Astrocyte (in vitro differentiated cells and primary cell): ENCODE results near the gene MARK2. TPM values are rescaled to one million over a fixed set of nuclear protein-coding genes. Genes with fewer than 3 reads are reported as not detected.

Experiments
- DNase-seq: peaks from one replicate; pipeline ENCODE4 v3.0.0-alpha.2; 2010; ENCODE audit warnings: low read depth
- FAIRE-seq: peaks from 2 replicates; lab custom pipeline; 2011; peaks lifted over from hg19 to GRCh38; lab: Jason Lieb, UNC
- H2AFZ ChIP-seq: 2 replicates; pipeline ENCODE4 v1.6.0; 2012; ENCODE audit warnings: low read depth, low read length, inconsistent platforms
- H3K27ac ChIP-seq: 2 replicates; pipeline ENCODE4 v1.5.1; 2011; ENCODE audit warnings: low read depth, low read length, inconsistent platforms
- H3K27me3 ChIP-seq: 2 replicates; pipeline ENCODE4 v1.6.0; 2011; ENCODE audit warnings: low read length, inconsistent platforms; ENCODE audit not compliant: insufficient read depth
- H3K36me3 ChIP-seq: 2 replicates; pipeline ENCODE4 v1.5.1; 2011; ENCODE audit warnings: low read length, inconsistent platforms; ENCODE audit not compliant: insufficient read depth
- H3K4me1 ChIP-seq: 2 replicates; pipeline ENCODE4 v1.5.1; 2011; ENCODE audit warnings: low read length, inconsistent platforms; ENCODE audit not compliant: insufficient read depth
- H3K4me2 ChIP-seq: 2 replicates; pipeline ENCODE4 v1.6.0; 2012; ENCODE audit warnings: low read length, inconsistent platforms
- H3K4me3 ChIP-seq: 2 replicates; pipeline ENCODE4 v1.5.1; 2011; ENCODE audit warnings: low read depth, mild to moderate bottlenecking, low read length, inconsistent platforms; ENCODE audit not compliant: insufficient read depth
- H3K79me2 ChIP-seq: 2 replicates; pipeline ENCODE4 v1.6.0; 2012; ENCODE audit warnings: mild to moderate bottlenecking, low read length, inconsistent platforms; ENCODE audit not compliant: insufficient read depth
- H3K9ac ChIP-seq: 2 replicates; pipeline ENCODE4 v1.6.0; 2012; ENCODE audit warnings: mild to moderate bottlenecking, low read length, inconsistent platforms
- H3K9me3 ChIP-seq: 2 replicates; pipeline ENCODE4 v1.5.1; 2012; ENCODE audit warnings: low read depth, mild to moderate bottlenecking, low read length, inconsistent platforms; ENCODE audit not compliant: insufficient read depth
- H4K20me1 ChIP-seq: 2 replicates; pipeline ENCODE4 v1.6.0; 2012; ENCODE audit warnings: low read length, inconsistent platforms; ENCODE audit not compliant: insufficient read depth
- H3K27ac Mint-ChIP-seq: one replicate; pipeline ENCODE4 v1.8.0; 2021; ENCODE audit warnings: mild to moderate bottlenecking, mixed read lengths; ENCODE audit not compliant: unreplicated experiment
- H3K27me3 Mint-ChIP-seq: one replicate; pipeline ENCODE4 v1.8.0; 2021; ENCODE audit warnings: low read depth, mixed read lengths; ENCODE audit not compliant: unreplicated experiment
- H3K36me3 Mint-ChIP-seq: one replicate; pipeline ENCODE4 v1.8.0; 2021; ENCODE audit warnings: low read depth, mixed read lengths; ENCODE audit not compliant: unreplicated experiment
- H3K4me1 Mint-ChIP-seq: one replicate; pipeline ENCODE4 v1.8.0; 2021; ENCODE audit warnings: low read depth, mixed read lengths; ENCODE audit not compliant: unreplicated experiment
- H3K4me3 Mint-ChIP-seq: one replicate; pipeline ENCODE4 v1.8.0; 2021; ENCODE audit warnings: mild to moderate bottlenecking, moderate library complexity, mixed read lengths; ENCODE audit not compliant: unreplicated experiment
- H3K9me3 Mint-ChIP-seq: one replicate; pipeline ENCODE4 v1.8.0; 2021; ENCODE audit warnings: mild to moderate bottlenecking, mixed read lengths; ENCODE audit not compliant: unreplicated experiment
- EZH2 ChIP-seq: IDR thresholded peaks from 2 replicates; pipeline ENCODE4 v1.6.1; 2012; ENCODE audit warnings: mild to moderate bottlenecking, low read length, inconsistent platforms; ENCODE audit not compliant: insufficient read depth
- total RNA-seq: library from RNA; stranded (reverse); gene quantifications from 2 replicates; pipeline ENCODE4 v1.2.1, GENCODE V29; 2021
- TF ChIP-seq, protein P1 (sequence below): IDR thresholded peaks from 2 replicates; pipeline ENCODE4 v1.5.1; 2011; ENCODE audit warnings: low read depth, mild to moderate bottlenecking, inconsistent platforms, low read length, moderate library complexity; ENCODE audit not compliant: insufficient read depth

MARK2 gene
- total RNA-seq, 1 donor from 2014 or later: 38.1 TPM

DNA sequence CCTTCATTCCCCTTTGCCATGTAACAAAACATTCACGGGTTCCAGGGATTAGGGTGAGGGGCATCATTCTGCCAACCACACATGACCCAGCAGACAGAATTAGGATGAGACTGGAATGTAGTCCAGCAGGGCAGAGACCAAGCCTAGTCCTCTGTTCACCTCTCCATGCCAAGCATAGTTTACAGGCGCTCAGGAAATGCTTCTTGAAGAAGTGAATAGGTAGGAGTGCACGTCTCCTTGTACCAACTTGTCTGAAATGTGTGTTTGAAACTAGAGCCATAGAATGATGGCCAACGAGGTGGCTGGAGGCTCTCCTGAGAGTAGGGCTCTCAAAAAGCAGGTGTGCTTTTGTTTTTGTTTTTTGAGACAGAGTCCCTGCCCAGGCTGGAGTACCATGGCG, 17.5 kb upstream of the MARK2 start:
- peaks cover 22% of the 10 kb centered on the region for H3K79me2 ChIP-seq
- Mint-ChIP-seq H3K9me3 (no peaks in the 10 kb centered on the region), H3K27me3 (no peaks in the 10 kb centered on the region), H3K36me3 (peaks cover 30% of the 10 kb centered on the region), H3K4me1 (peaks cover 4% of the 10 kb centered on the region), H3K4me3 (no peak overlapping the region), H3K27ac (no peak overlapping the region)
- H3K9me3 ChIP-seq: no peaks in the 10 kb centered on the region
- H3K9ac ChIP-seq: no peak overlapping the region
- no peak overlapping the region for H2AFZ ChIP-seq
- FAIRE-seq (no peak), DNase-seq (no peak)
- TF ChIP-seq, protein P1, sequence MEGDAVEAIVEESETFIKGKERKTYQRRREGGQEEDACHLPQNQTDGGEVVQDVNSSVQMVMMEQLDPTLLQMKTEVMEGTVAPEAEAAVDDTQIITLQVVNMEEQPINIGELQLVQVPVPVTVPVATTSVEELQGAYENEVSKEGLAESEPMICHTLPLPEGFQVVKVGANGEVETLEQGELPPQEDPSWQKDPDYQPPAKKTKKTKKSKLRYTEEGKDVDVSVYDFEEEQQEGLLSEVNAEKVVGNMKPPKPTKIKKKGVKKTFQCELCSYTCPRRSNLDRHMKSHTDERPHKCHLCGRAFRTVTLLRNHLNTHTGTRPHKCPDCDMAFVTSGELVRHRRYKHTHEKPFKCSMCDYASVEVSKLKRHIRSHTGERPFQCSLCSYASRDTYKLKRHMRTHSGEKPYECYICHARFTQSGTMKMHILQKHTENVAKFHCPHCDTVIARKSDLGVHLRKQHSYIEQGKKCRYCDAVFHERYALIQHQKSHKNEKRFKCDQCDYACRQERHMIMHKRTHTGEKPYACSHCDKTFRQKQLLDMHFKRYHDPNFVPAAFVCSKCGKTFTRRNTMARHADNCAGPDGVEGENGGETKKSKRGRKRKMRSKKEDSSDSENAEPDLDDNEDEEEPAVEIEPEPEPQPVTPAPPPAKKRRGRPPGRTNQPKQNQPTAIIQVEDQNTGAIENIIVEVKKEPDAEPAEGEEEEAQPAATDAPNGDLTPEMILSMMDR: no peak
- TF ChIP-seq EZH2: no peak
- no peaks in the 10 kb centered on the region for H3K27me3 ChIP-seq
- H4K20me1 ChIP-seq: peaks cover 60% of the 10 kb centered on the region
- no peak overlapping the region for H3K4me2 ChIP-seq
- H3K27ac ChIP-seq: no peak overlapping the region
- no peak overlapping the region for H3K4me3 ChIP-seq
- peaks cover 42% of the 10 kb centered on the region for H3K36me3 ChIP-seq
- H3K4me1 ChIP-seq: no peaks in the 10 kb centered on the region

GRCh38 chr11:63826471-63827190, 12.3 kb upstream of the MARK2 start:
- no peaks in the 10 kb centered on the region for H3K27me3 Mint-ChIP-seq
- no peak overlapping the region for H2AFZ ChIP-seq
- H3K4me1 ChIP-seq: no peaks in the 10 kb centered on the region
- peaks cover 26% of the 10 kb centered on the region for H3K36me3 Mint-ChIP-seq
- no peaks in the 10 kb centered on the region for H3K27me3 ChIP-seq
- H3K4me2 ChIP-seq: no peak overlapping the region
- no peak overlapping the region for H3K4me3 ChIP-seq
- H3K4me3 Mint-ChIP-seq: no peak overlapping the region
- DNase-seq: no peak
- H3K9me3 ChIP-seq: no peaks in the 10 kb centered on the region
- FAIRE-seq: no peak
- TF ChIP-seq, protein P1: no peak
- TF ChIP-seq EZH2: no peak
- peaks cover 4% of the 10 kb centered on the region for H3K79me2 ChIP-seq
- no peak overlapping the region for H3K9ac ChIP-seq
- H3K27ac ChIP-seq: no peak overlapping the region
- no peaks in the 10 kb centered on the region for H3K9me3 Mint-ChIP-seq
- H3K4me1 Mint-ChIP-seq: no peaks in the 10 kb centered on the region
- H4K20me1 ChIP-seq: peaks cover 45% of the 10 kb centered on the region
- H3K36me3 ChIP-seq: peaks cover 30% of the 10 kb centered on the region
- no peak overlapping the region for H3K27ac Mint-ChIP-seq

- peaks cover 12% of the 10 kb centered on the region for H3K36me3 Mint-ChIP-seq
- Histone ChIP-seq H3K4me1 (no peaks in the 10 kb centered on the region), H3K9ac (no peak overlapping the region), H3K4me2 (no peak overlapping the region), H3K36me3 (peaks cover 11% of the 10 kb centered on the region), H2AFZ (no peak overlapping the region), H3K27me3 (no peaks in the 10 kb centered on the region), H3K9me3 (no peaks in the 10 kb centered on the region), H3K4me3 (no peak overlapping the region), H3K79me2 (no peaks in the 10 kb centered on the region), H4K20me1 (peaks cover 24% of the 10 kb centered on the region), H3K27ac (no peak overlapping the region)
- H3K9me3 Mint-ChIP-seq: no peaks in the 10 kb centered on the region
- H3K27ac Mint-ChIP-seq: no peak overlapping the region
- no peak overlapping the region for H3K4me3 Mint-ChIP-seq
- DNase-seq: no peak
- TF ChIP-seq, protein P1: no peak
- no peak for TF ChIP-seq EZH2
- H3K27me3 Mint-ChIP-seq: no peaks in the 10 kb centered on the region
- no peaks in the 10 kb centered on the region for H3K4me1 Mint-ChIP-seq
- FAIRE-seq: no peak
Observed at GRCh38 chr11:63829823-63830489, 9.0 kb upstream of the MARK2 start.
